HFF-Myc (cell line): ENCODE measurements around the gene OR2T35.

Experiments used
- DNase-seq: peaks from one replicate; pipeline ENCODE4 v3.0.0-alpha.2; 2011; ENCODE audit warnings: low read depth; ENCODE audit errors: extremely low read depth
- H3K4me3 ChIP-seq: replicated peaks from 2 replicates; pipeline ENCODE4 v1.5.1; 2011; ENCODE audit warnings: low read depth, mild to moderate bottlenecking, control low read depth, low read length
- TF ChIP-seq, protein P1 (sequence below): IDR thresholded peaks from 2 replicates; pipeline ENCODE4 v1.5.1; 2012; ENCODE audit warnings: mild to moderate bottlenecking, low read depth, low read length, control low read depth; ENCODE audit errors: missing control alignments

Gene OR2T35

DNA sequence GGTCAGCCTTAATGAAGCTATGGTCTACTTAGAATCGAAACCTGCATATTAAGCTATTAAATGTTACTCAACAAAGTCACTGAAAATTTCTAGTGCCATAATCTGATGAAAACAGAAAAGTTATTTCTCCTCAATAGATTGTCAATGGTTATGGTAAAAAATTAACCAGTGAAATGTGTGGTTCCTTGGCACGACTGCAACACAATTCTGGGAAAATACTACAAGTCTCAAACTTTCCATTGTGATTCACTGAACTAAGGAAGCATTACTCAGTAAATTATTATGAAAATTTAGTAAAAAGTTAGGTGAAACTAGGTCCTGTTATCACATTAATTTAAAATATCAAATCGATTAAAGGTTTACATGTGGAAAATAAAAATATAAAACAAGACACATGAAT lies 34.8 kb downstream of the OR2T35 start:
- no peak for DNase-seq
- TF ChIP-seq, protein P1, sequence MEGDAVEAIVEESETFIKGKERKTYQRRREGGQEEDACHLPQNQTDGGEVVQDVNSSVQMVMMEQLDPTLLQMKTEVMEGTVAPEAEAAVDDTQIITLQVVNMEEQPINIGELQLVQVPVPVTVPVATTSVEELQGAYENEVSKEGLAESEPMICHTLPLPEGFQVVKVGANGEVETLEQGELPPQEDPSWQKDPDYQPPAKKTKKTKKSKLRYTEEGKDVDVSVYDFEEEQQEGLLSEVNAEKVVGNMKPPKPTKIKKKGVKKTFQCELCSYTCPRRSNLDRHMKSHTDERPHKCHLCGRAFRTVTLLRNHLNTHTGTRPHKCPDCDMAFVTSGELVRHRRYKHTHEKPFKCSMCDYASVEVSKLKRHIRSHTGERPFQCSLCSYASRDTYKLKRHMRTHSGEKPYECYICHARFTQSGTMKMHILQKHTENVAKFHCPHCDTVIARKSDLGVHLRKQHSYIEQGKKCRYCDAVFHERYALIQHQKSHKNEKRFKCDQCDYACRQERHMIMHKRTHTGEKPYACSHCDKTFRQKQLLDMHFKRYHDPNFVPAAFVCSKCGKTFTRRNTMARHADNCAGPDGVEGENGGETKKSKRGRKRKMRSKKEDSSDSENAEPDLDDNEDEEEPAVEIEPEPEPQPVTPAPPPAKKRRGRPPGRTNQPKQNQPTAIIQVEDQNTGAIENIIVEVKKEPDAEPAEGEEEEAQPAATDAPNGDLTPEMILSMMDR: no peak
- H3K4me3 ChIP-seq: no peak overlapping the region

DNA sequence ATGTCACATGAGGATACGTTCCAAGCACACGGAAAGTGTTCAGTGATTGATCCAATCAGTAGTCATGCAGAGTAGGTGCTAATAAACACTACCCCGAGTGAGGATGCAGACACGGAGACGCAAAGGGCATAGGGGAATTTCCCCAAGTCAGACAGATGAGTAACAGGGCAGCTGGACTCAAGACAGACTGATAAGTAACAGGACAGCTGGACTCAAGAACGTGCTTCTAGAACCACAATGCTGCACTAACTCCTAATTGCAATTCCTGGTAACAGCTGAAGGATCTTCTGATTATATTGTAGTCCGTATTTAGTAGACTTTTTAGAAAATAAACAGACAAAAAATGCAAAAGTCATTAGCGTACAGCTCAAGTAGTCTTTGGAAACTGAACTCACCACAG lies 45.7 kb downstream of the OR2T35 start:
- TF ChIP-seq, protein P1: no peak
- DNase-seq: no peak
- no peak overlapping the region for H3K4me3 ChIP-seq

DNA sequence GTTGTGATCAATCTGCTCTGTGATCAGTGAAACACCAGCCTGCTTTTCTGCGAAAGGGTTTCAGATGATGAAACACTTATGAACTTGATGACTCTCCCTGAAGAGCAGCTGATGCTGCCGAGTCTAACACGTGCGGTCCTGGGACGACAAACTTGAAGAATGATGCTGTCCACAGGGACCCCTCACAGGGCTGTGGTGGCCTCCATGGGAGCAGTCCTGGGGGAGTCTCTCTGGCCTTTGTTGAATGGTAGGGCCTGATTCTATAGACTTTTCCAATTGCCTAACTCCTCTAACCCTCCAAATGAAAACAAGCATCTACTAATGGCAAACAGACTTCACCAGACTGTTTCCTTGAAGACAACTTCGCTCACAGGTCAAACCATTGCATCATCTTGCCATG lies 47.5 kb downstream of the OR2T35 start, which contains the start of gene OR2T10:
Gene OR2T10, minus strand, starts transcription at position 112 of the 400 bp plus-strand sequence. CDS start 3,932 bp downstream, outside the sequence.
- no peak within 1 kb of the TSS for H3K4me3 ChIP-seq
- TF ChIP-seq, protein P1: no peak
- no peak for DNase-seq

DNA sequence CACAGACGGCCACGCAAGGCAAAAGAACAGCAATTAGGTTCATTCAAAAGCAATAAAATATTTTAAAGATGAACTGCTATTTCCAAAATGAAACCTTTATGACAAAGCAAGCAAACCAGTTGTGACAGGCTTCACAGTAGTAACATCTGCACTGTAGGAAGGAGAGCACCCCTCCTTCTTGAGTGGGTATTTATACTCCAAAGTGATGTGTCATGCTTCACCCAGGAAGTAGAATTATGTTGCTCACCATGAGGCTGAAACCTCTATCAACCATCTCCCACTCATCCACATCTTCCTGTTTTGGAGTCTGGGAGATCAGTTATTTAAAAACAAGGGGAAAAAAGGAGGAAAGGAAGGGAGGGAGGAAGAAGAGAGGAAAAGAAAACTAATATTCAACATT lies 48.5 kb downstream of the OR2T35 start:
- DNase-seq: no peak
- H3K4me3 ChIP-seq: no peak overlapping the region
- TF ChIP-seq, protein P1: no peak

DNA sequence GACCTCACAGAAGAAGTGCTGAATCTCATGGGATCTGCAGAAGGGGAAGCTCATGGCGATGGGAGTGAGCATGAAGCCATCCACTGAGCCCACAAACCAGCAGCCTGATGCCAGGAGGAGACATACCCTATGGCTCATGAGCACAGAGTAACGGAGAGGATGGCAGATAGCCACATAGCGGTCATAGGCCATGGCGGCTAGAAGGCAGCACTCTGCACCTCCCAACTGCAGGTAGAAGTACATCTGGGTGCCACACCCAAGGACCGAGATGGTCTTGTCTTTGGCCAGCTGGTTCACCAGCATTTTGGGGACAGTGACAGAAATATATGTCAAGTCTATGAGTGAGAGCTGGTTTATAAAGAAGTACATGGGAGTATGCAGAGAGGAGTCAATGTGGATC lies 51.9 kb downstream of the OR2T35 start:
- TF ChIP-seq, protein P1: no peak
- H3K4me3 ChIP-seq: no peak overlapping the region
- no peak for DNase-seq

DNA sequence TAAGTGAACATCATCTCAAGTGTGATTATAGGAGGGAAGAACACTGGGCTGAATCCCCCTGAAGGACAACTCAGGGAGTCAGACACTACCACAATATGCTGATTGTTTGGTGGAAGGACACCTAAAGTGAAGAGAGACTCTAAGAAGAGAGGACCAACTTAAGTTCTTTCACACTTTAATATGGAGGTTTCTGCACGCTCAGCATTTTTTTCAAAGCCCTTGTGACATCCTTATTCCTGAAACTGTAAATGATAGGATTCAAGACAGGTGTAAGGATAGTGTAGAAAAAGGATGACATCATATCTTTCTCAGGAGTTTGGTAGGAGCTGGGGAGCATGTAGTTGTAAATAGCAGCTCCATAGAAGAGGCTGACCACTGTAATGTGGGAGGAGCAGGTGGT lies 52.4 kb downstream of the OR2T35 start:
- TF ChIP-seq, protein P1: no peak
- no peak overlapping the region for H3K4me3 ChIP-seq
- DNase-seq: no peak

DNA sequence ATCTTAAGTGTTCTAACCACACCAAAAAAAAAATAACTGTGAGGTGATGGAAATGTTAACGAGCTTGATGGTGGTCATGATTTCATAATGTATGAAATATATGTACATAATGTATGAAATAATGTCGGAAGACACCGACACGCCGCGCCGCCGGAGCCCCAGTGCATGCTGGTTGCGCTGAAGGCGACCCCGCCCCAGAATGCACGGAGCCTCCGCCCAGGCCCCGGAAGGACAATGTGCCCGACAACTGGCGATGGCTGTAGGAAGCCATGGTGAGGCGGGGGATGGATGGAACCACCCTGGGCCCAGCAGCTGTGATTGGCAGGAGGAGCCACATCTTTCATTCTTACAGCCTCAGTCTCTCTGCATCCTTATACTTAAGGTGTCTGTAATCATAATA lies 55.0 kb downstream of the OR2T35 start:
- no peak overlapping the region for H3K4me3 ChIP-seq
- TF ChIP-seq, protein P1: no peak
- no peak for DNase-seq
